Activated naive CD4-positive, alpha-beta T cell treated with anti-CD3 and anti-CD28 coated beads, Interleukin-2, amount 50 U/mL, for 72 hours (primary cell): ENCODE measurements around the gene KLK1. TPM values are rescaled to one million over a fixed set of nuclear protein-coding genes. Genes with fewer than 3 reads are reported as not detected.
A peak's percentile ranks its signal among the peaks of the same experiment; 100 is the strongest.

Experiments
- ATAC-seq, 2 donors: fragments of 150-1000 bp; cut with Tn5 transposase; 2 replicates each; pipeline ENCODE4 v1.10.0; 2021; ENCODE audit warnings: mild to moderate bottlenecking in 2 of 2, moderate library complexity in 2 of 2
- DNase-seq, 2 donors: peaks; one replicate each; pipeline ENCODE4 v3.0.0; 2021 to 2022; ENCODE audit warnings: low spot score in 2 of 2
- H3K27ac Mint-ChIP-seq, 2 donors: one replicate each; pipeline ENCODE4 v1.8.0; 2022; ENCODE audit warnings: mild to moderate bottlenecking in 2 of 2, mixed read lengths in 2 of 2
- H3K36me3 Mint-ChIP-seq, 2 donors: one replicate each; pipeline ENCODE4 v1.8.0; 2022; ENCODE audit warnings: mixed read lengths in 2 of 2
- H3K9me3 Mint-ChIP-seq, 2 donors: one replicate each; pipeline ENCODE4 v1.8.0; 2022; ENCODE audit warnings: mixed read lengths in 2 of 2
- total RNA-seq, 2 donors: library from RNA; stranded (reverse); gene quantifications; one replicate each; pipeline ENCODE4 v1.2.3, GENCODE V29; 2022

The KLK1 gene
- total RNA-seq, 2 donors from 2014 or later: 1.2 to 5.0 TPM

DNA sequence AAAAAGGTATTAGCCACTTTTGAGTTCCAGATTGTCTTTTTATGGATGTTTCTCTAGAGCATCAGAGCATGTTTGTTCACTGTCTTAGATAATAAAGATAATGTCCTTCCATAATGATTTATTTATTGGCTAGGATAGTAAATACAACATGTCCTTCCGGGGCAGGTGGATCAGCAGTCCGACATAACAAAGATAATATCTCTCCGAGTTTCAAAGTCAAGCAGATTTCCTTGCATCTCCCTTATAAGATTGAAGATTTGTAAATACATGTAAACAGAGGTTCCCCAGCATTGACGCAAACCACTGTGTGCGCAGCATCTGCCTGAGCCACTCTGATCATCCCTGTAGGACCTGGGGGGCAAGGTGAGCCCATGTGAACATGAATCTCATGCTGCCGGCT, 18.5 kb upstream of the KLK1 start:
- Mint-ChIP-seq H3K36me3 (peaks cover 11 to 12% of the 10 kb centered on the region in 2 donors), H3K27ac (no peak overlapping the region), H3K9me3 (peaks cover 6 to 16% of the 10 kb centered on the region in 2 donors)
- DNase-seq (no peak), ATAC-seq (no peak)

DNA sequence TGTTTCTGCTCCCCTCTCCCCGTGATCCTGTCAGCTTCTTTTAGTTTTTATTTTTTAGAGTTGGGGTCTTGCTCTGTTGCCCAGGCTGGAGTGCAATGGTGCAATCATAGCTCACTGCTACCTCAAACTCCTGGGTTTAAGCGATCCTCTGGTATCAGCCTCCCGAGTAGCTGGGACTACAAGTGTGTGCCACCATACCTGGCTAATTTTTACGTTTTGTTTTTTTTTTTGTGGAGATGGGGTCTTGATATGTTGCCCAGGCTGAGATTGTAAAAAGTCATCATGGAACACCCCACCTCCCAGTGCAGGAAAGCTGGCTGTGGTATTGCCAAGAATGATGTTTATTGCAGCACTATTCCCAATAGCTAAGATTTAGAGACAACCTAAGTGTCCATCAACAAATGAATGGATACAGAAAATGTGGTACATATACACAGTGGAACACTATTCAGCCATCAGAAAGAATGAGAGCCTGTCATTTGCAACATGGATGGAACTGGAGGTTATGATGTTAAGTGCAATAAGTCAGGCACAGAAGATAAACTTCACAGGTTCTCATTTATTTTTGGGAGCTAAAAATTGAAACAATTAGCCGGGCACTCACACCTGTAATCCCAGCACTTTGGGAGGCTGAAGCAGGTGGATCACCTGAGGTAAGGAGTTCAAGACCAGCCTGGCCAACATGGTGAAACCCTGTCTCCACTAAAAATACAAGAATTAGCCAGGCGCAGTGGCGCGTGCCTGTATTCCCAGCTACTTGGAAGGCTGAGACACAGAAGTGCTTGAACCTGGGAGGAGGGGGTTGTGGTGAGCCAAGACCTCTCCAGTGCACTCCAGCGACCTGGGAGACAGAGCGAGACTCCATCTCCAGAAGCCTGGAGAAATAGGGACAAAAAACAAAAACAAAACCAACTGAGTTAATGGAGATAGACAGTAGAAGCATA, 16.4 kb upstream of the KLK1 start:
- ATAC-seq: no peak
- H3K27ac Mint-ChIP-seq: no peak overlapping the region

DNA sequence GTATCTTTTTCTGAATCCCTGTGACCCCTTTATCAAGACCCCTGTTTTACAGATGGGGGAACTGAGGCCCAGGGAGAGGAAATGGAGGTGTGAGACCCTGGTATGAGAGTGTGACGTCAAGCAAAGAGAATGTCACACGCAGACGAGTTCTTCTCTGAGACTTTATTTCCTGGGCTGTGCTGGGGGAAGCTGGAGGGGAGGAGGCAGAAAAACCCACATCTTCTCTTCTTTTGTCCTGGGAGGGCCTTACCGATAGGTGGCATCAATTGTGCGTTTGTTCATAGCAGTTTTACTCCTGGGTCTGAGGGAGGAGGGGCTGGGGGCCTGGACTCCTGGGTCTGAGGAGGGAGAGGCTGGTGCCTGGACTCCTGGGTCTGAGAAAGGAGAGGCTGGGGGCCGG, 14.7 kb upstream of the KLK1 start:
- DNase-seq (no peak), ATAC-seq (no peak)
- H3K36me3 Mint-ChIP-seq: peaks cover 1 to 2% of the 10 kb centered on the region in 2 donors
- H3K9me3 Mint-ChIP-seq: peaks cover 2% of the 10 kb centered on the region in 2 donors
- no peak overlapping the region for H3K27ac Mint-ChIP-seq

More for the DNA sequence above, 16.4 kb upstream of the KLK1 start:
- Mint-ChIP-seq H3K36me3 (peaks cover 11 to 12% of the 10 kb centered on the region in 2 donors), H3K9me3 (peaks cover 6 to 16% of the 10 kb centered on the region in 2 donors)
- no peak for DNase-seq

DNA sequence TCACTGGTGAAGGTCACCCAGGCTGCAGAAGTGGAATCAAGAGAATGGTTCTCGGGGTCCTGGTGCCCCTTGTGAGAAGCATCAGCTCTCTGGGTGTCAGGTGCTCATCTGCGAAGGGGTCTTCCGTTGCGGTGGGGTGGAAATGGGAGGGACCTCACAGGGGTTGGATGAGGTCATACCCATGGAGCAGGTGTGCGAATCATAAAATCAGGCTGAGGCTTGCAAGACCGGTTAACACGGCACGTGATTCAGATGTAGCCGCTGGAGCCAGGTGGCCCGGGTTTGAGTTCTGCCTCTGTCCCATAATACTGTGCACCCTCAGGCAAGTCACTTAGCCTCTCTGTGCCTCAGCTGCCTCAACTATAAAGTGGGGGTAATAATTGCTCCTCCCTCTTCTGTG, 13.7 kb upstream of the KLK1 start:
- ATAC-seq: no peak
- DNase-seq: no peak
- Mint-ChIP-seq H3K27ac (no peak overlapping the region), H3K36me3 (no peaks in the 10 kb centered on the region), H3K9me3 (no peaks in the 10 kb centered on the region)

DNA sequence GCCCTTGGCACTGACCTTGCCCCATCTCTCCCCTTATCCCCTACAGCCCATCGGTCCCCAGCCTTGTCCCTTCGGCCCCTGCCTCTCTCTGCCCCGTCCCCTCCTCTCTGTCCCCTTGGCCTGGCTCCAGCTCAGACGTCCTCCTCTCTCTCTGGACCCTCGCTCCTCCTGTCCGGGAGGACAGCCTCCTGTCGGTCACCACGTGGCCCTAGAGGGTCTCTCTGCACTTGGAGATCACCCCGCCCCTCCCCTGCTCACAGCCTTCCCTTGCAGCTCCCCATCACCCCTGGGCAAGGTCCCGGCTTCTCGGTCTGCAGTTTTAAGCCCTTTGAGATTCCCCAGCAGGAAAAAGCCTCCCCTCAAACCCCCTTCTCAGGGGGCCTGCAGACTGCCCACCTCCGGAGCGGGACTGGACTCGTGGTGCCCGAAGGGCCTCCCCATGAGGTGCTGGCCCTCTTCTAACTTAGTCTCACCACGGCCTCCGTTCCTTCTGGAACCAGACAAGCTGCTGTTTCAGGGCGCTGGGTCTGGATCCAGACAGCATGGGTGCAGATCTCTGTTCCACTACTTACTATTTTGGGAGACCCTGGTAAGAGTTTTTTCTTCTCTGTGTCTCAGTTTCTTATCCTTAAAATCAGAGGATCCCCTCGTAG, 13.1 kb upstream of the KLK1 start:
- Mint-ChIP-seq H3K9me3 (no peaks in the 10 kb centered on the region), H3K36me3 (no peaks in the 10 kb centered on the region), H3K27ac (no peak overlapping the region)
- ATAC-seq (no peak), DNase-seq (no peak)

DNA sequence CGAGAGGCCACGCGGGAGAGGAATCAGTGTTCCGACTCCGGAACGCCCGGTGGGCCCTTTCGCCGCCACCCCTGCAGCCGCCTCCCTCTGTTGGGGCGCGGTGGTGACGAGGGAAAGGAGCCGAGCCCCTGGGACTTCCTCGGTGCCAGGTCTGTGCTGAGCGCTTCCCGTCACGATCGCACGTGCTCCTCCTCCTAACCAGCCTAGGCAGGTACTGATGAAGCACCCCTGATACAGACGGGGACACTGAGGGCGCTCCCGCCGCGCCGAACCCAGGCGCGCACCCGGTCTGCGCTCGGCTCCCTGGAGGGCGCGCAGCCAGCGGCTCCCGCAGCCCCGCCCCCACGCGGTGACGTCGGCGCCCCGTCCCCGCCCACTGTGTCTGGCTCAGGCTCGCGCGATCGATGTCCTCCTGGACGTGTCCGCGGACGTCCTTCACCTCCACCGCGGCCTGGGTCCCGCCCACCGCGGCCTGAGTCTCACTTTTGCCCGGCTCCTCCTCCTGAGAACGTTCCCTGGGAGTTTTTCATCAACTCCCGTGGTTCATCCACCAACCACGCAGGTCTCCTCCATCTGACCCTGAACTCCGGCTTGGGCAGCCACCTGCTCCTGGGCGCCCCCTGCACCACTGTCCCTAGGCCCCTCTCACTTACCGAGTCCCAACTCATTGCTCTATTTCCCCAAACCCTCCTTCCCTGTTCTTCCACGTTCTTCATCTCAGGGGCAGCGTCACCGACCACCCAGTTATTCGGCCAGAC, 12.4 kb upstream of the KLK1 start:
- peak; percentile 96 to 97 for ATAC-seq
- no peaks in the 10 kb centered on the region for H3K9me3 Mint-ChIP-seq
- H3K36me3 Mint-ChIP-seq: no peaks in the 10 kb centered on the region
- peak; percentile 73 to 90 for DNase-seq
- H3K27ac Mint-ChIP-seq: no peak overlapping the region

DNA sequence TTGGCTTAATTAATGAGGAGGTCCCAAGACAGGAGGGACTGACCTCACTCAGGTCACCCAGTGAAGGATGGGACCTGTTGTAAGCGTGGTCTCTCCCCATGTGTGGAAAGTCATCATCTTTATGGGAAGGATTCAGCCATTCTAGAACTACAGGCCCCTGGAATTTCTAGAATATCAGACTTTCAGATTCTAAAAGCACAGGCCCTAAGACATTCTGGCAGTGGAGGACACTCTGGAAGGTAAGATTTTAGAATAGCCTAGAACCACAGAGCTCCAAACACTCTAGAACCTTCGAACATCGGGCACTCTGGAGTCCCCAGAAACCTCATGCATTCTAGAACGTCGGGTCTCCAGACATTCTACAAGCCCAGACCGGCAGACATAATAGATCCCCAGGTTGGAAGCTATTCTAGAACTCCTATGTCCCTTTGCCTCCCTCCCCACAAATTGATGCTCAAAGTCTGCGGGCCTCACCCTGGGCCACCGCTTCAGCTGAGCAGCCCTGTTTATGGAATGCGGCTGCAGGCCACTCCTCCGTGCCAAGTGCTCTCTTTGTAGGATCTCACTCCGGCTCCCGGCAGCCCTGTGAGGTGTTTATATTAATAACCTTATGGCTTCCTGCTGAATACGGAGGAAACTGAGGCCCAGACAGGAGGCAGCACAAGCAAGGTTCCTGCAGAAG, 11.7 kb upstream of the KLK1 start:
- H3K9me3 Mint-ChIP-seq: no peaks in the 10 kb centered on the region
- no peak for DNase-seq
- ATAC-seq: peak in 1 of 2 donors; percentile 8
- no peak overlapping the region for H3K27ac Mint-ChIP-seq
- H3K36me3 Mint-ChIP-seq: no peaks in the 10 kb centered on the region

DNA sequence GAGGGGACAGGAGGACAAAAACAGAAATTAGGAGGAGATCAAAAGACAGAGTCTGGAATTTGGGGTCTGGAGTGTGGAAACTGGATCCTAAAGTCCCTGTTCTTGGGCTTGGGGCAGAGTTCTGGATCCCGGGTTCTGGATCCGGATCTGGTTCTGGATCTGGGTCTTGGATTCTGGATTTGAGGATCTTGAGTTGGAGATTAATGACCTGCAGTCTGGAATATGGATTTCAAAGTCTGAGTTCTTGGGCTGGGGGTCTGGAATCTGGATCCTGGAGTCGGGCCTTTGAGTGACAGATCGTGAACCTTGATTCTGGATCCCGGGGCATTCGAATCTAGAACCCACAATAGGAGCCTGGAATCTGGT, 10.2 kb upstream of the KLK1 start:
- no peak overlapping the region for H3K27ac Mint-ChIP-seq
- no peaks in the 10 kb centered on the region for H3K9me3 Mint-ChIP-seq
- DNase-seq (no peak), ATAC-seq (no peak)
- H3K36me3 Mint-ChIP-seq: no peaks in the 10 kb centered on the region

DNA sequence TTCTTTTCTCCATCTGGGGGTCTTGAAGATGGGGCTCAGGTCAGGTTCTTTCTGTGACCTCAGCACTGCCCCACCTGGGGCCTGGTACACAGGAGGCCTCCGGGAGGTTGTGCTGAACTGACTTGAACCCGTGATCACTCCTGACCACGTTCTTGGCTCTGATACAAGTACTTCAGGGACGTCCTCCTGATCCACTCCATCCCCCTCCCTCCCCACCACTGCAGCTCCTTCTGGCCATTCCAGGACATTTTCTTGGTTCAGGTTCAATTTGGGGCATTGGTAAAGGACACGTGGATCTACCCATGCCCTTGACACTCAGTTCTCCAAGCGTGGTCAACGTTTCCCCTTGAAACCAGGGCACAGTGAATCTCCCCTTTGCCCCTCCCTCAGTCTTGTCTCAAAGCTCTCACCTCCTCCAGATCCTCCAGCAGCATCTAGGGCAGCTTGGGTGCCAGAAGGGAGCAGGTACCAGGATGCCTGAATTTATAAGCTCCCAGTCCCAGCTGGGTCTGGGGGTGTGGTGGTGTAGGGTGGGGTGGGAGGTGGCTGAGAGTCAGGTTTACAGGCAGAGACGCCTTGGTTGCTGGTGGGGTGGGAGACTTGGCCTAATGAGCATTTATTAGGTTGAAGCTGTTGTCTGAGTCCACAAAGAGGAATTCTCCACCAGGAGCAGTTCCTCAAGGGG, 9.7 kb upstream of the KLK1 start, which contains the start of gene KLK15:
Gene KLK15 (minus strand): TSS at position 458 of the 685 bp plus-strand sequence. CDS start 2,082 bp downstream, outside the sequence.
- ATAC-seq (no peak), DNase-seq (no peak)
- Mint-ChIP-seq H3K27ac (peak within 1 kb of the TSS in 1 of 2 donors; percentile 76), H3K36me3 (no peaks in the 10 kb centered on the region), H3K9me3 (no peaks in the 10 kb centered on the region)

DNA sequence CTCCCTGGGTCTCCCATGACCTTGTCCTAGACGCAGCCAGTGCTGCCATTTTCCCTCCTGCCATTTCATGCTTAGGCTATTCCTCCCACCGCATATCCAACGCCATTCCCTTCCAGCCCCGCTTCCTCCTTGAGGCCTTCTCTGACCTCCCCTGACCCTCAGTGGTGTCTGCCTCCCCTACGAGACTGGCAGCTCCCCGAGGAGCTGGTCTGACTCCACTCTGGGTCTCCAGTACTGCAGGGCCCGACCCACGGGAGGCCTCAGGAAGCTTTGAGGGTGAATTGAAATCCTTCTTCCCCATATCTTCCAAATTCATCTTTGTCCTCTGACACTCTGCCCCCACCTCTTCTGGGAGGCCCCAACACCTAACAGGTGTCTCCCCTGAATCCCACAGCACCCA, 9.1 kb upstream of the KLK1 start:
- H3K36me3 Mint-ChIP-seq: no peaks in the 10 kb centered on the region
- ATAC-seq (no peak), DNase-seq (no peak)
- H3K9me3 Mint-ChIP-seq: no peaks in the 10 kb centered on the region
- H3K27ac Mint-ChIP-seq: peak overlapping the region in 1 of 2 donors; percentile 76

DNA sequence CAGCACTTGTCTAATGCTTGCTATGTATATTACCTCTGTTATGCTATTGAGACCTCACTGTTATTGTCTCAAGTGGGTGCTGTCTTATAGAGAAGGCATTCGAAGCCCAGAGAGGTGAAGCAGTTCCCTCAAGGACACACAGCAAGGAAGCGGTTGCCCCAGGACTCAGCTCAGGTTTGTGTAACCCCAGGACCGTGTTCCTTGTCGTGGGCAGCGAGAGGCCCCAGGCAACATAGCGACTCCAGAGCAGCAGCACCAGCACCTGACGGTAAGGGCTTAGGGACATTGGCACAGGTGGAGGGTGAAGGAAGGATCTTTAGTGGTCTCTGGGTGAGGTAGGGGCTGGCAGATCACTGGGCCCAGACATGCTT, 7.4 kb upstream of the KLK1 start:
- DNase-seq (no peak), ATAC-seq (no peak)
- H3K9me3 Mint-ChIP-seq: no peaks in the 10 kb centered on the region
- H3K36me3 Mint-ChIP-seq: no peaks in the 10 kb centered on the region
- H3K27ac Mint-ChIP-seq: no peak overlapping the region

DNA sequence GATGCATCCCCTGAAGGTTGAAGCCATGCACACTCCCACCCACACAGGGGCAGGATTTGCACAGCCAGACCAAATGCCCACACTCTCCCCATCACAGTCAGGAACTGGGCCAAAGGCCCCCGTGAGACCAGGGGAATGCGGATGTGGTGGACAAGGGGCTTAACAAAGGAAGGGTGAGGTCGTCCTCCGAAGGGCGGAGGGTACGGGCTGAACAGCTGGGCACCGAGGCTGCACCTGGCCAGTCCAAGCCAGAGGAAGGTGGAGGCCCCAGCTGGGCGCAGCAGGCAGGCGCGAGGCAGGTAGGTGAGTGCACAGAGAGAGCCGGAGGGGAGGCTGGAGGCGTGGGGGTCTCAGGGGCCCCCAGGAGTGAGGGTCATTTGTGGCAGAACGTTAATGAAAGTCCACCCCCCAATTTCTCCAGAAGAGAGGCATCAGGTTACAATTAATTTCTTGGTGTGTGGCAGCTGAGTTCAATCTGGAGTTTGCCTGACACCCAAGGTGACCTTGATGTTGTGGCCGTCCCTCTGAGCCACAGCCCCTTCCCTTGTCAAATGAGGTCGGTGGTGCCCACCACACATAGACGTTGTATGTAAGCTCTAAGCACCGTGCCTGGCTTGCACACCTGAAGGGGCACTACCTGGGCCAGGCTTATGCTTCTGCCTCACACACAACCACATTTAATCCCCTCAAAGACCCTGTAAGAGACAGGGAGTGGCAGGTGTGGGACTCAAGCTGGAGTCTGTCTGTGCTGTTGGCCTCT, 6.9 kb upstream of the KLK1 start:
- ATAC-seq (no peak), DNase-seq (no peak)
- no peak overlapping the region for H3K27ac Mint-ChIP-seq
- H3K36me3 Mint-ChIP-seq: no peaks in the 10 kb centered on the region
- no peaks in the 10 kb centered on the region for H3K9me3 Mint-ChIP-seq

DNA sequence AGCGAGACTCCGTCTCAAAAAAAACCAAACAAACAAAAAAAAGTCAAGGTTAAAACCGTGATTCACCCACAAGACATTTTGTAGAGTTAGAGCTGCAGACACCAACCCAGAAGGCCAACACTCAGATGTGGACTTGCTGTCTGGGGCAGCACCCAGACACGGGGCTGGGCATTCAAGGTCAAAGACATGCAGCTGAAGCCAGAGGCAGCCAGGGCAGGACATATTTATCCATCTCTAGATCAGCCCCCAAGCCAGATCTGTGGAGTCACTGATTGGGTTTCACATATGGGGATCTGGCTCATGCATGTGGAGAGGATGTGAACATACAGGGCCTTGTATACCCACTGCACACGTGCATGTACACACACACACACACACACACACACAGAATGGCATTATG, 6.2 kb upstream of the KLK1 start:
- DNase-seq (no peak), ATAC-seq (no peak)
- no peaks in the 10 kb centered on the region for H3K9me3 Mint-ChIP-seq
- H3K27ac Mint-ChIP-seq: no peak overlapping the region
- H3K36me3 Mint-ChIP-seq: no peaks in the 10 kb centered on the region

DNA sequence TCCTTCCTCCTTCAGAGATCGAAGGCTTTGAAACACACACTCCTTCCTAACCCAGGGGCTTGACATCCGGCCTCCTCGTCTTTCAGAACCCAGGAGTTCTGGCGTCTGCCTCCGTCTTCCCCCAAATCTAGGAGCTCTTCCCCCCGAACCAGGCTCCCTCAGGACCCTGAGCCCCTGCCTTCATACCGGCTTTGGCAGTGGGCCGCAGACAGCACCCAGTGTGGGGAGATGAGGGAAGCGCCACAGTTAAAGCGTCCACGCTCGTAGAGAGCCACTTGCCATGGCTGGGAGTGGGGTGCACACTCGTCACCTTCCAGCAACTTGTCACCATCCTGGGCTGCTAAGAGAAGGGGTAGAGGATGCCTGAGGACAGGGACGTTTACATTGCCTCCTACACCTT, 3.9 kb upstream of the KLK1 start:
- DNase-seq: no peak
- H3K9me3 Mint-ChIP-seq: no peaks in the 10 kb centered on the region
- H3K27ac Mint-ChIP-seq: no peak overlapping the region
- no peak for ATAC-seq
- H3K36me3 Mint-ChIP-seq: no peaks in the 10 kb centered on the region

DNA sequence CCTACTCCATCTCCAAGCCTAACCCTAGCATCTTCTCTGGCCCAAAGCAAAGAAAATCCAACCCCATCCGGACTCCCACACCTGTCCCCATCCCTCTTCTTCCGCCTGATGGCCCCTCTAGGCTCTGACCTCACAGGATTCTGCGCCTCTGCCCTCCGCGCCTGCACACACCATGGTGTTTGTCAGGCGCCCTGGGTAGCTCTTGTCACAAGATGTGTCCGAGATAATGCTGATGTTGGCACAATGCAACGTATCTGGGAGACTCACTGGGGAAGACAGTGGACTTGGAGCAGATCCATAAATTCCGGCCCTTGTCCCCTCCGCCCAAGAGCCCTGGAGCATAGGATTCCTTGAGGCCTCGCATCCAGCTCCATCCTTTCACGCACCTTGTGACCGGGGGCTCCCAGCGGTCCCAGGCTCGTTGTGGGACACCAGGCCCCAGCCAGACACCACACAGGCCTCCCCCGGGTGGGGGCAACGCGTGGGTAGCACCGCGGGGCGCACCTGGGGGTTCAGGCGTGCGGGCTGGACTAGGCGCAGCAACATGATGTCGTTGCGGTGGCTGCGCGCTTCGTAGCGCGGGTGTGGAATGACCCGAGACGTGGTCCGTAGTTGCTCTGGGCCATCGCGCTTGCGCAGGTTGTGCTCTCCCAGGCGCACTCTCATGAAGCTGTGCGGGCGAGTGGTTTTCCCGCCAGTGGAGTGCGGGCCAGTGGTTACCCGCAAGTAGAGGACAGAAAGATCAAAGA, 3.1 kb upstream of the KLK1 start:
- H3K27ac Mint-ChIP-seq: no peak overlapping the region

More for the DNA sequence above, 3.1 kb upstream of the KLK1 start:
- DNase-seq: no peak
- no peaks in the 10 kb centered on the region for H3K36me3 Mint-ChIP-seq
- ATAC-seq: no peak
- no peaks in the 10 kb centered on the region for H3K9me3 Mint-ChIP-seq
